NCI-H446 (cell line): ENCODE data around the gene KIAA1671.
"Not testable (repeated sequence)": the region's sequence is repeated elsewhere in the genome, so short reads cannot be mapped to it uniquely, and the experiment has no call there.

Experiments used
- DNase-seq, 2 experiments: peaks; one replicate each; lab custom pipeline; 2025; lab: John Stamatoyannopoulos, UW

The KIAA1671 gene

GRCh38 chr22:24951942-24952836 is at the start of gene KIAA1671:
KIAA1671 (plus strand) TSS chr22:24952716; CDS start chr22:25028000, 75,284 bp downstream.
- peak; percentile 18 to 82 for DNase-seq

GRCh38 chr22:24905909-24906308 is 46.6 kb upstream of the KIAA1671 start:
- DNase-seq = no peak

- DNase-seq = not testable (repeated sequence)
Observed at GRCh38 chr22:24907101-24907500, 45.4 kb upstream of the KIAA1671 start.

GRCh38 chr22:24920029-24920428 is 32.5 kb upstream of the KIAA1671 start:
- DNase-seq = no peak

- no peak for DNase-seq
Observed at GRCh38 chr22:24925586-24926427, 26.7 kb upstream of the KIAA1671 start.

GRCh38 chr22:24926428-24926725 is 26.1 kb upstream of the KIAA1671 start:
- no peak for DNase-seq

GRCh38 chr22:24926849-24927579 is 25.5 kb upstream of the KIAA1671 start:
- DNase-seq = no peak

GRCh38 chr22:24928322-24928721 is 24.2 kb upstream of the KIAA1671 start:
- no peak for DNase-seq

- no peak for DNase-seq
Observed at GRCh38 chr22:24930678-24931077, 21.8 kb upstream of the KIAA1671 start.

- no peak for DNase-seq
Observed at GRCh38 chr22:24935771-24936483, 16.6 kb upstream of the KIAA1671 start.

- DNase-seq = peak in 1 of 2 experiments; percentile 6
Observed at GRCh38 chr22:24937114-24937513, 15.4 kb upstream of the KIAA1671 start.

- DNase-seq = peak in 1 of 2 experiments; percentile 61
Observed at GRCh38 chr22:24938741-24939341, 13.7 kb upstream of the KIAA1671 start.

GRCh38 chr22:24942301-24942700 is 10.2 kb upstream of the KIAA1671 start:
- DNase-seq = no peak

GRCh38 chr22:24944217-24944937 is 8.1 kb upstream of the KIAA1671 start:
- DNase-seq = no peak

- no peak for DNase-seq
Observed at GRCh38 chr22:24945430-24945829, 7.1 kb upstream of the KIAA1671 start.

GRCh38 chr22:24947383-24947782 is 5.1 kb upstream of the KIAA1671 start:
- DNase-seq = no peak

- no peak for DNase-seq
Observed at GRCh38 chr22:24947881-24948280, 4.6 kb upstream of the KIAA1671 start.

GRCh38 chr22:24948356-24949202 is 3.9 kb upstream of the KIAA1671 start:
- no peak for DNase-seq

- DNase-seq = no peak
Observed at GRCh38 chr22:24950272-24950902, 2.1 kb upstream of the KIAA1671 start.
